HG03108 (cell line): ENCODE data around the gene AGXT.
"Not testable (repeated sequence)": the region's sequence is repeated elsewhere in the genome, so short reads cannot be mapped to it uniquely, and the experiment has no call there.

ENCODE experiments used
- ATAC-seq: cut with Tn5 transposase; IDR thresholded peaks from one replicate; pipeline ENCODE4 v1.9.1; 2021; ENCODE audit warnings: moderate library complexity; ENCODE audit not compliant: unreplicated experiment

The AGXT gene

DNA sequence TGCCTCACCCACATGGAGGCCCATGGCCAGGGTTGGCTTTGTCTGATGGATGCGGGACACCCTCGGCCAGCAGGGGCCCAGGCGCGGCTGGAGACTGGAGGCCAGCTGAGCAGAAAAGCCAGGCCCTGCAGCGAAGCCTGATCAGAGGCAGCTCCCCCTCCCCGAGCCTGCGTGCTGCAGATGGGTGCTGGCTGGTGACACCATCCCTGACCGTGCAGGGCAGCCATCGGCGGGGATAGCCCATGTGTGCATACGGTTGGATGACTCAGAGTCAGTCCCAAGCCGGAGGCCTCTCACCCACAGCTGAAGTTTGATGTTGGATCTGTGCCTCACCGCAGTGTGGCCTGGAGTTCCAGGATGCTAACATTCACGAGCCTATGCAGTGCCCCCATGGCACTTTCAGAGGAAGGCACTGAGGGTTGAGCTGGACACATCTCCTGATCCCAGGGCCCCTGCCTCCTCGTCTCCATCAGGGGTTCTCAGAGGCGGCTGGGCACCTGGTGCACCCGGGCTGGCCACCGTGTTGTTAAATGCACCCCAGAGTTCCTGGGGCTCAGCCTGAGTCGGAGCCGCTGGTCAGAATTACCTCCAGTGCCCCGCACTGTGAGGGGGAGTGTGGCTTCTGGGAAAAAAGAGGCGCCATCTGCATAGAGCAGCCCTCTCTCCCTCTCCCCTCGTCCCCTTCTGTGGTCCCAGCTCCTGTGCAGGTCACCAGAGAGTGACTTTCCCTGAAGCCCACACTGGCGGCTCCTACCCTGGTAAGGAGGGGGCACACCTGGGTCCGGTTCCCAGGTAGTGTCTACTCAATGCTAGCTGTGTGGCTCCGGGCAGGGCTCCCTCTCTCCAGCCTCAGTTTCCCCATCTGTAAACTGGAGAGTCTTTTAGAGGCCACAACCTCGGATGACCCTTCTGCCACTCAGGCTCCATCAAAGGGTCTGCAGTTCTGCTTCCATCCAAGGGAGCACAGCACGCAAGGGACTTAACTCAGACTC is 29.2 kb upstream of the AGXT start:
- no peak for ATAC-seq

GRCh38 chr2:240840435-240841060 is 28.1 kb upstream of the AGXT start:
- ATAC-seq = no peak

- not testable (repeated sequence) for ATAC-seq
Measured at GRCh38 chr2:240846309-240846708, 22.3 kb upstream of the AGXT start.

DNA sequence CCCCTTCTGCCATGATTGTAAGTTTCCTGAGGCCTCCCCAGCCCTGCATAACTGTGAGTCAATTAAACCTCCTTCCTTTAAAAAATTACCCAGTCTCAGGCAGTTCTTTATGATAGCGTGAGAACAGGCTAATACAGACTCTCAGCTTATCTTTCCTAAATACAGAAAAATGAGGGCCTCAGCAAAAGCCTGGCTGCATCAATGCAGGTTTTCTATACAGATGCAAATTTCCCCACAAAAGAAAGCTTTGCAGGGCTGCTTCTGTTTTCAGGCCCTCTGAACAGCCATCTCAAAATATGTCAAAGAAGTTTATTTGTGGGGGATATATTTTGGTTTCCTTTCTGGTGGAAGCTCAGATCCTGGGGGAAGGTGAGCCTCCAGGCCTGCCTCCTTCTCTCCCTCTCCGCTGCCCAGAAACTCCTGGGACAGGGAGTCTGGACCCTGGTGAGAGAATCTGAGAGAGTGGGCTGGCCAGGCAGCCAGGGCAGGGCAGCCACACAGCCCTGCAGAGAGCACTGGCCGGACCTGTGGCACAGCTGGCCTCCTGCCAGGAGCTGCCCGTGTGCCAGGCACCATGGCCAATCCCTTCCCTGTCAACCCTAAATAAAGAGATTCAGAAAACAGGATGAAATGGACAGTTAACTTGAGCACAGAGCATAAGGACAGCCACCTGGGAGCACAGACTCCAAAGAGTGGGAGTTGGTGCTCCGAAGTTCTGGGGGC is 21.6 kb upstream of the AGXT start:
- no peak for ATAC-seq

- ATAC-seq = no peak
Measured at GRCh38 chr2:240847817-240848216, 20.8 kb upstream of the AGXT start.

- ATAC-seq = no peak
Measured at GRCh38 chr2:240848900-240849680, 19.5 kb upstream of the AGXT start.

DNA sequence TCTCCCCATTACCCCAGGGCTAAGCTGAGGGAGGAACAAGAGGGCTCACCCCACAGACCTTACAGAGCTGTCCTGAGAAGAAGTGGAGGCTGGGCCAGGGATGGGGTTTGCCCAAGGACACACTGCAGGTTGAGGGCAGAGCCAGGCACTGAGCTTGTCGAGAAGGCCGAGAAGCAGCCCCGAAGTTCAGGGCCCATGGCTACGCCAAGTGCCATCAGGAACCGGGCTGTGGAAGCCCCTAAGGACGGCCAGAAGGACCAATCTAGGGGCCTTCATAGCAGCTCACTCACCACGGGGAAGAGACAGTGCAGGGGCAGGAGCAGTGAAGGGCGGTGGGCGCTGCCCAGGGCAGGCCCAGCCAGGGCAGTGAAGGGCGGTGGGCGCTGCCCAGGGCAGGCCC is 18.6 kb upstream of the AGXT start:
- ATAC-seq = no peak

- ATAC-seq = no peak
Measured at GRCh38 chr2:240850756-240851077, 17.9 kb upstream of the AGXT start.

DNA sequence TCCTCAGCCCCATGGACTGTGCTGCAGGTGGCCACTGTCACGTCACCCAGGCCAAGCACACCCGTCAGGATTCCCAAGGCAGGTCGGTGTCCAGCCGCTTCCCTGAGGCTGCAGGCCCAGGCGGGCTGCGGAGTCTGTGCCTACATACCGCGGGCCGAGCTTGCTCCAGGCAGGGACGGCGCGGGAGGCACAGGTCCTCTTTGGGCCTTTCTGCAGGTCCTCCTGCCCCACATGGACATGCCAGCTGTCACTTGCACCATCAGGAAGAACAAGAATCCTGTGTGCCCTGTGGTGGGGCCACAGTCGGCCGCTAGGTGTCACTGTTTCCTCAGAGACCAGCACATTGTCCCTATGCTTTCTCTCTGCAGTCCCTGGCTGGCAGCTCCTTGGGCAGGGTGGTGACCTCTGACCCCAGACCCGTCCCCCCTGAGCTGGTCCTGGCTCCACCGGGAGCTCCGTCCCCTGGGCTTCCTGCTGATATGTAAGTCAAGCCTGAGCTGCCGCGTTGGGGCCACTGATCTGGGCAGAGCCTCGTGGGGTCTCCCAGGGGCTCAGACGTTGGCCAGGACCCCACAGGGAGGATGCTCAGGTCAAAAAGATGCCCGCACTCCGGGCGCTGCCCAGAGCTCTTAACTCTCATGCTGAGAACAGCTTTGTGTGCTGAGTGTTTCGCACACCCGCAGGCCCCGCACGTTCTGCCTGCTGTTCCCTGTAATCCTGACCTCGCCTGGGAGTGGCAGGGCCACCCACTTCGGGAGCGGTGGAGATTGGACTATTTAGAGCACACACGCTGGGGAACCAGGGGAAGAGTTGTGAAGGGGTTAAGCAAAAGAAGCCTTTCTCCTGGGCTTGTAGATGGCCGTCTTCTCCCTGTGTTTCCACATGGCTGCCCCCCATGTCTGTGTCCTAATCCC is 17.3 kb upstream of the AGXT start:
- no peak for ATAC-seq

DNA sequence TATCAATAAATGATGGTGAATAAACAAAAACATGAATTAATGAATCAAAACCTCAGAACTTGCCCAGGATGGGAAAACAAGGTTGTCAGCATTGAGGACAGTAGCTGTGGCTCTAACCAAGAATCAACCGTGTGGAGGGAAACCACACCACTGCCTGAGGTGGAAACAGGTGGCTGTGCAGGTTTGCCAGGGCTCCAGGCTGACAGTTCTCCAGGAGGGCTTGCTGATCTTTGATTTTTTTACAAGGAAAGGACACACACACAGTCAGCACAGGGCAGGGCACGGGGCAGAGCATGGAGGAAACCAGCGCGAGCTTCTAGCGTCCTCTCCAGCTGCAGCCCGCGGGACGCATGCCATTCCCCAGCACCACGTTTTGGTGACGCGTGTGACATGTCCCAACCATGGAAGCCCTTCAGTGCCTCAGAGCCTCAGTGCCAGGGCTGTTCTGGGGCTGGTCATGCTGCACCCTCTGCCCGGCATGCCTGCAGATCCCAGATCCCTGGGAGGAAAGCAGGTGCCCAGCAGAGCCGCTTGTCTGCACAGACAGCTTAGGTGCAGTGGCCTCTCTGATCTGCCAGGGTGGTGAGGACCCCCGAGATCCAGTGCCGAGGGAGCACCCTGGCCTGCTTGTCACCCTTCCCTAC is 15.8 kb upstream of the AGXT start:
- no peak for ATAC-seq

DNA sequence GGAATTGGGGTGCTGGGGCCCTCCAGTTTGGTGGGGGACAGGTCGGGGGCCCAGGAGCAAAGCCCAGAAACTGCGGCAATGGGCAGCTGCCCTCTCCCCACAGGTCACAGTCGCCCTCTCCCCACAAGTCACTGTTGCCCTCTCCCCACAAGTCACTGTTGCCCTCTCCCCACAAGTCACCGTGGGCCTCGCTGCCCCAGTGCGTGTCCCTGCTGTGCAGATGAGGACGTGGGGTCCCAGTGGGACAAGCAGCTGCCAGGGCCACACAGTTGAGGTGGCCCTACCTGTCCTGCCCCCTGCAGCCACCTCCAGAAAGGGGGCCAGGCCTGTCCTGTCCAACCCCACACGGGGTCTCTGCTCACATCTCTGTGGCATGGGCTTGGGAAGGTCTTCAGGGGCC is 13.0 kb upstream of the AGXT start:
- ATAC-seq = no peak

GRCh38 chr2:240856151-240856980 is 12.3 kb upstream of the AGXT start:
- no peak for ATAC-seq

DNA sequence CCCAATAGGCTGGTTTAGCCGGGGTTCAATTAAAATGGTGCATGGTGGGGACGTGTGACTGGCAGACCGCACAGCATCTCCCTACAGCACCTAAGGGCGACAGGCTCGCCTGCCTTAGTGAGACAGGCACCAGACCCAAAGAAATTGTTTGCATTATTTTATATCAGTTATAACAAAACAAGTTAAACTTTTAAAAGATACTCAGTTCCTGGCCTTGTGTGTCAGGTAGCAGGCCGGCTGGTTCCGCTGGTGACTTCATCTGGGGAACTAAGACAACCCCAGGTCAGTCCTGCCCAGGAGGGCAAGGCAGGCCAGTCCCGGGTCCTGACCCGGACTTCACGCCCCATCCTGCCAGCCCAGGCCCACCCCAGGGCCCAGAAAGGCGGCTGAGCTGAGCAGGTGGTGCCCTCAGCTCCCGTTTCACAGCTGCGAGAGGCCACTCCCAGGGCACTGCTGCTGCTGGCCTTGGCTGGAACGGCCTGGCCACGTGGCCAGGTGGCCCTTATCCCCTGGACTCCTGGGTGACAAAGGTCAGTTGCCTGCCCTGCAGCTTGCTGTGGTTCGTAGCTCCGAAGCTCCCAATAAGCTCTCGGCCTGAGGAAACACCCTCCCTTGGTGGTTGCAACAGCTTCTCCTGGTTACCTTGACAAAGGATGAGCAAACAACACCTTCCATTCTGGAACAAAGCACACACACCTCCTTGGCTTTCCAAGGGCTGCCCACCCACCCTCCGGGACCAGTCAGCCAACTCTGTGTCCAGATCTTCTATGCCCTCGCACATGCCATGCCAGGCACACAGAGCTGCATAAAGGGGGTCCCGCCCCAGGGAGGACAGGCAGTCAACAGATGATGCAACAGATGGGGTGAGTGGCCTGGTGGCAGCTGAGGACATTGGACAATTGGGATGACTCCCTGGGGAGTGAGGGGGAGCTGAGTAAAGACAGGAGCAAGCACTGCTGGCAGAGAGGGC is 11.3 kb upstream of the AGXT start:
- no peak for ATAC-seq

GRCh38 chr2:240858321-240858720 is 10.3 kb upstream of the AGXT start:
- ATAC-seq = no peak

GRCh38 chr2:240858871-240859270 is 9.8 kb upstream of the AGXT start:
- ATAC-seq = no peak

- no peak for ATAC-seq
Measured at GRCh38 chr2:240861547-240861946, 7.1 kb upstream of the AGXT start.

DNA sequence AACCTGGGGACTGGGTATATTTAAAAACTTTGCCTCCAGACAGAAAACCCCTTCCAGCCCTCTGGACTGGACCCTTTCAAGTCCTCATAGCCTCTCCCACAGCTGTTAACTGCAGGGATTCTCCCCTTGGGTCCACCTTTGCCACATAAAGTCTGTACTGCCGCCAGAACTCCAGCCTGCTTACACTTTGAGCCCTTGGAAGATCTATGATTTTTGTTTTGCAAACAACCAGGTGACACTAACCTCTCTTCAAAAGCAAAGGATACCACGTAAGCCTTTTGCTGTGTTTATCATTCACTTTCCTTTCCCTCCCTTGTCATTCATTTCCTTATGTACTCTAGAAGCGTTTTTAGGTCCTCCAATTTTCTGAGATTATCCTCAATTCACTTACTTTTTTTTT is 4.1 kb upstream of the AGXT start:
- no peak for ATAC-seq
